ENCODE measurements around the gene FAM89B. TPM values are rescaled to one million over a fixed set of nuclear protein-coding genes. Genes with fewer than 3 reads are reported as not detected.

The FAM89B gene
- total RNA-seq, 1 donor from 2014 or later: 21.6 TPM

DNA sequence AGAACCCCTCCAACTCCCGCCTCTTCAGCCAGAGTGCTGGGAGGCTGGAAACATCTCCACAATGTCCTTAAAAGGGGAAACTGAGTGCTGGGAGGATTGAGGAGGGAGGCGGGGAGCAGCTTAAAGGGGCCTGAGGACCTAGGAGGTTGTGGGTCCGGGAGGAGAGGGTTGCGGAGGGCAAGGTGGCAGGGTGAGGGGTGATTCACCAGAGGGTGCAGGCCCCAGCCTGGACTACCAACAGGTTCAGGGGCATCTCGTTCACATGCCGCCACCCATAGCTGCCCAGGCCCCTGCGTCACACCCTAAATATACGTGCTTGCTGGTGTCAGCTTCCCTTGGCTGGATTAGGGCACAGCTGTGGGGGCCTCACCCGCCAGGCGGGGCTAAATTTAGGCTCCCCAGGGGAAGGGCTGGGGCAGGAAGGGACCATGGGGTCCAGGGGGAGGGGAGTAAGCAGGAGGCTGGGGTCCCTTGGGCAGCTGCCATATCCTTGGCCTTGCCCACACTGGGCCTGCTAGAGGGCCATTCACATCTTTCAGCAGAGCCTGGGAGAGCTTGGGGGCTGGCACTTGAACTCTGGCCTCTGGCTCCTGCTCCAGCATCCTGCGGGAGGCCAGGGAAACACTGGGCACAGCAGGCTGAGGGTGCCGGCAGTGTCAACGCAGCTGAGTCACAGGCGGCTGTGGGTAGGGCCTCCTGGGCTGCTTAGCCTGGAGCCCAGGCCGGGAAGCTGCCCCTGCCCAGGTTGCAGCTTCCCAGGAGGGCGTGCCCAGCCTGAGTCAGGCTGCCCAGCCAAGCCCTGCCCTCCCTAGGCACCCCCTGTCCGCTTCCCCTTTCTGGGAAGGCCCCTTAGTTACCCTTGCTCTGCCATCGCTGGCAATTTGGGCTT, 4.8 kb downstream of the FAM89B start:
- CTCF ChIA-PET: interaction anchor here (1.1 to 3.6 kb wide), 3 partner anchors 9 to 16 kb away, joined by 6 to 45 read pairs (median 31); no protein-coding TSS in a partner anchor
- Mint-ChIP-seq H3K4me3 (peak overlapping the region; percentile 87), H3K4me1 (peaks cover 50% of the 10 kb centered on the region), H3K27me3 (no peaks in the 10 kb centered on the region), H3K9me3 (no peaks in the 10 kb centered on the region), H3K27ac (peak overlapping the region; percentile 89), H3K36me3 (ENCODE audit: low read depth) (peaks cover 38% of the 10 kb centered on the region)
- ATAC-seq (ENCODE audit: low read depth): peak; percentile 19
- intact Hi-C loops (cut with micrococcal nuclease): no loop called here
- TF ChIP-seq, protein P1, sequence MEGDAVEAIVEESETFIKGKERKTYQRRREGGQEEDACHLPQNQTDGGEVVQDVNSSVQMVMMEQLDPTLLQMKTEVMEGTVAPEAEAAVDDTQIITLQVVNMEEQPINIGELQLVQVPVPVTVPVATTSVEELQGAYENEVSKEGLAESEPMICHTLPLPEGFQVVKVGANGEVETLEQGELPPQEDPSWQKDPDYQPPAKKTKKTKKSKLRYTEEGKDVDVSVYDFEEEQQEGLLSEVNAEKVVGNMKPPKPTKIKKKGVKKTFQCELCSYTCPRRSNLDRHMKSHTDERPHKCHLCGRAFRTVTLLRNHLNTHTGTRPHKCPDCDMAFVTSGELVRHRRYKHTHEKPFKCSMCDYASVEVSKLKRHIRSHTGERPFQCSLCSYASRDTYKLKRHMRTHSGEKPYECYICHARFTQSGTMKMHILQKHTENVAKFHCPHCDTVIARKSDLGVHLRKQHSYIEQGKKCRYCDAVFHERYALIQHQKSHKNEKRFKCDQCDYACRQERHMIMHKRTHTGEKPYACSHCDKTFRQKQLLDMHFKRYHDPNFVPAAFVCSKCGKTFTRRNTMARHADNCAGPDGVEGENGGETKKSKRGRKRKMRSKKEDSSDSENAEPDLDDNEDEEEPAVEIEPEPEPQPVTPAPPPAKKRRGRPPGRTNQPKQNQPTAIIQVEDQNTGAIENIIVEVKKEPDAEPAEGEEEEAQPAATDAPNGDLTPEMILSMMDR (IDR thresholded peaks at IDR 0.05): no peak
- peak; percentile 62 for DNase-seq
- POLR2A ChIA-PET: interaction anchor here (0.6 to 4.4 kb wide), 20 partner anchors 11 to 1278 kb away, joined by 3 to 239 read pairs (median 5); partner anchors contain the start of genes KCNK7, MALAT1, MAP3K11 and PCNX3

DNA sequence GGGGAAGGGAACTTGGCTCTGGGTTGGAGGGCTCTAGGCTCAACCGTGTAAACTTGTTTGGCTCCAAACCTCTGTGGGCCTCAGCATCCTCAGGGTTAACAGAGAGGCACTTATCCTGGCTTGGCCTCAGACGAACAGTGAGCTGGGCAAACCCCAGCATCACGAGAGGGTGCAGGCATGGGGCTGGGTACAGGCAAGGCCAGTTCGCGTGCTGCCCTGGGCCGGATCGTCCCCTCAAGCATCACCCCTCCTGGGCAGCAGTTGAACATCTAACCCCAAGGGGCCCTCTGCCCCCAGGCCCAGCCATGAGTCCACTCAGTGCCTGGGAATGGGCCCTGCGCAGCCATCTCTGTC, 5.4 kb downstream of the FAM89B start:
- H3K27ac Mint-ChIP-seq: peak overlapping the region; percentile 80
- ChIA-PET CTCF (interaction anchor here (0.9 to 3.6 kb wide), 3 partner anchors 11 to 200 kb away, joined by 3 to 45 read pairs (median 31); no protein-coding TSS in a partner anchor), POLR2A (interaction anchor here (0.9 to 4.4 kb wide), 9 partner anchors 12 to 316 kb away, joined by 3 to 239 read pairs (median 10); partner anchors contain the start of genes KCNK7, MALAT1, MAP3K11 and PCNX3)
- H3K36me3 Mint-ChIP-seq (ENCODE audit: low read depth): peaks cover 42% of the 10 kb centered on the region
- TF ChIP-seq, protein P1 (IDR thresholded peaks at IDR 0.05): no peak
- ATAC-seq (ENCODE audit: low read depth) (no peak), DNase-seq (no peak)
- H3K4me1 Mint-ChIP-seq: peaks cover 47% of the 10 kb centered on the region
- no peaks in the 10 kb centered on the region for H3K27me3 Mint-ChIP-seq
- peak overlapping the region; percentile 71 for H3K4me3 Mint-ChIP-seq
- no peaks in the 10 kb centered on the region for H3K9me3 Mint-ChIP-seq
- intact Hi-C loops (cut with micrococcal nuclease): no loop called here

DNA sequence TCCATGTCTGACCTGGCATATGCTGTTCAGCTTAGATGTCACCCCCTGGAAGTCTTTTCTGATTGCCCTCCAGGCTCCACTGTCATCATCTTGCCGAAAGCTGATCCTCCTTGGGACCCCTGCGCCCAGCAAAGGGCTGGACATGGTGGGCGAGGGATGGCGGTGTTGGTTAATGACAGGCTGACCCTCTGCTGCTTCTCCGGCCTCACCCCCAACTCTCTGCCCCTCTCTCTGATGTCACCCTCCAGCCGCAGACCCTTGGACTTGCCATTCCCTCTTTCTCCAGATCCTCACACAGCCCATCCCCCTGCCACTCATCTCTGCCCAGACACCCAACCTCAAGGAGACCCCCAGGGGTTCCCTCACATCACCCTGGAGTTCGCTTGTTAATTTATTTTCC, 5.8 kb downstream of the FAM89B start:
- Mint-ChIP-seq H3K27ac (peak overlapping the region; percentile 80), H3K36me3 (ENCODE audit: low read depth) (peaks cover 46% of the 10 kb centered on the region), H3K27me3 (no peaks in the 10 kb centered on the region), H3K9me3 (no peaks in the 10 kb centered on the region), H3K4me1 (peaks cover 45% of the 10 kb centered on the region), H3K4me3 (peak overlapping the region; percentile 44)
- CTCF ChIA-PET: interaction anchor here (0.9 to 3.6 kb wide), 2 partner anchors 11 to 200 kb away, joined by 3 to 45 read pairs; no protein-coding TSS in a partner anchor
- ATAC-seq (ENCODE audit: low read depth): no peak
- TF ChIP-seq, protein P1 (IDR thresholded peaks at IDR 0.05): no peak
- POLR2A ChIA-PET: interaction anchor here (1.4 to 4.4 kb wide), 5 partner anchors 12 to 61 kb away, joined by 7 to 239 read pairs (median 30); partner anchors contain the start of genes KCNK7, MAP3K11 and PCNX3
- intact Hi-C loops (cut with micrococcal nuclease): no loop called here
- no peak for DNase-seq

DNA sequence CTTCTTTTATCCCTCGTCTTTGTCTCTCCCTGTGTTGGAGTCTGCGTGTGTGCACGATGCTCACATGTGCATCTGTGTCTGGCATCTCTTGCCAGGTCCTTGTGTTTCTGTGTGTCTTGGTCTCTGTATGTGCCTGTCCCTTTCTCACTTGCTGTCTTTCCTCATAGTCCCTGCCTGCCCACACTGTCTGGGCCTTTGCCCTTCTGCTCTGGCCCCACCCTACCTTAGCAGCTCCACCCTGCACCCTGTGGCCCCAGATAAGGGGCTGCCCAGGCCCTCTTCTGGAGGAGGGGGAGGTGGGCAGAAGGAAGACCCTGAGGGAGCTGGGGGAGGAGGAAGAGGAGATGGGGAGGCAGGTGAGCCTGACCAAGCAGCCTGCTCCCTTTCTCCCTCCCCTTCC, 6.3 kb downstream of the FAM89B start:
- CTCF ChIA-PET: interaction anchor here (0.9 to 1.1 kb wide), 2 partner anchors 9 to 201 kb away, joined by 3 read pairs; no protein-coding TSS in a partner anchor
- DNase-seq (no peak), ATAC-seq (ENCODE audit: low read depth) (no peak)
- H3K27me3 Mint-ChIP-seq: no peaks in the 10 kb centered on the region
- H3K4me3 Mint-ChIP-seq: peak overlapping the region; percentile 44
- TF ChIP-seq, protein P1 (IDR thresholded peaks at IDR 0.05): no peak
- POLR2A ChIA-PET: interaction anchor here (0.9 to 4.4 kb wide), 4 partner anchors 8 to 36 kb away, joined by 3 to 239 read pairs (median 32); partner anchors contain the start of genes KCNK7, MAP3K11, PCNX3 and ZNRD2
- H3K27ac Mint-ChIP-seq: peak overlapping the region; percentile 80
- intact Hi-C loops (cut with micrococcal nuclease): no loop called here
- peaks cover 41% of the 10 kb centered on the region for H3K4me1 Mint-ChIP-seq
- no peaks in the 10 kb centered on the region for H3K9me3 Mint-ChIP-seq
- H3K36me3 Mint-ChIP-seq (ENCODE audit: low read depth): peaks cover 49% of the 10 kb centered on the region
